ENCODE results near the gene WDR88.

DNA sequence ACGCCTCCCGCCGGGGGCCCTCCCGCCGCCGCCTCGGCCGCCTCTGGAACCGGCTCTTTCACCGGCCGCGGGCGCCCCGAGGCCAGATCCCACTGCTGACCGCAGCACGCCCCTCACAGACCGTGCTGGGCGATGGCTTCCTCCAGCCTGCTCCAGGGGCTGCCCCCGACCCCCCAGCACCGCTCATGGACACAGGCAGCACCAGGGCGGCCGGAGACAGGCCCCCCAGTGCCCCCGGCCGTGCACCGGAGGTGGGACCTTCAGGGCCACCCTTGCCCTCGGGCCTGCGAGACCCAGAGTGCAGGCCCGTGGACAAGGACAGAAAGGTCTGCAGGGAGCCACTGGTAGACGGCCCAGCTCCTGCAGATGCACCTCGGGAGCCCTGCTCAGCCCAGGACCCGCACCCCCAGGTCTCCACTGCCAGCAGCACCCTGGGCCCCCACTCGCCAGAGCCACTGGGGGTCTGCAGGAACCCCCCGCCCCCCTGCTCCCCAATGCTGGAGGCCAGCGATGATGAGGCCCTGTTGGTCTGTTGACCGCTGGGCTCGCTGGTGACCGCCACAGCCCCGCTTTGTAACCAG lies 75.2 kb downstream of the WDR88 start:
- TF ChIP-seq, protein P1, sequence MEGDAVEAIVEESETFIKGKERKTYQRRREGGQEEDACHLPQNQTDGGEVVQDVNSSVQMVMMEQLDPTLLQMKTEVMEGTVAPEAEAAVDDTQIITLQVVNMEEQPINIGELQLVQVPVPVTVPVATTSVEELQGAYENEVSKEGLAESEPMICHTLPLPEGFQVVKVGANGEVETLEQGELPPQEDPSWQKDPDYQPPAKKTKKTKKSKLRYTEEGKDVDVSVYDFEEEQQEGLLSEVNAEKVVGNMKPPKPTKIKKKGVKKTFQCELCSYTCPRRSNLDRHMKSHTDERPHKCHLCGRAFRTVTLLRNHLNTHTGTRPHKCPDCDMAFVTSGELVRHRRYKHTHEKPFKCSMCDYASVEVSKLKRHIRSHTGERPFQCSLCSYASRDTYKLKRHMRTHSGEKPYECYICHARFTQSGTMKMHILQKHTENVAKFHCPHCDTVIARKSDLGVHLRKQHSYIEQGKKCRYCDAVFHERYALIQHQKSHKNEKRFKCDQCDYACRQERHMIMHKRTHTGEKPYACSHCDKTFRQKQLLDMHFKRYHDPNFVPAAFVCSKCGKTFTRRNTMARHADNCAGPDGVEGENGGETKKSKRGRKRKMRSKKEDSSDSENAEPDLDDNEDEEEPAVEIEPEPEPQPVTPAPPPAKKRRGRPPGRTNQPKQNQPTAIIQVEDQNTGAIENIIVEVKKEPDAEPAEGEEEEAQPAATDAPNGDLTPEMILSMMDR (conservative IDR thresholded peaks at IDR 0.05; ENCODE audit: low read length), result no peak
- TF ChIP-seq EZH2phosphoT487 (IDR thresholded peaks at IDR 0.05; ENCODE audit: borderline replicate concordance, low read depth, low read length), result no peak

All from OCI-LY7 (cell line).